ENCODE data around the gene TMEM30B.

GRCh38 chr14:61326146-61326545, 45.0 kb upstream of the TMEM30B start:
- no peak for TF ChIP-seq POLR2A (IDR thresholded peaks at IDR 0.05)
- no peak for TF ChIP-seq CTCF (IDR thresholded peaks at IDR 0.05)
- no peak for TF ChIP-seq POLR2AphosphoS5 (IDR thresholded peaks at IDR 0.05)

All from prostate gland (tissue), 2 donors.